Stimulated activated CD4-positive, alpha-beta T cell treated with anti-CD3 and anti-CD28 coated beads, TNF-alpha, amount 100 ng/mL, for 4 hours (primary cell): ENCODE data around the gene TAS2R7.
"Not testable (repeated sequence)": the region's sequence is repeated elsewhere in the genome, so short reads cannot be mapped to it uniquely, and the experiment has no call there.

Experiments used
- DNase-seq, 3 experiments: peaks; one replicate each; pipeline ENCODE4 v3.0.0-alpha.2; 2020; ENCODE audit warnings: low read depth in 3 of 3

The TAS2R7 gene, protein sequence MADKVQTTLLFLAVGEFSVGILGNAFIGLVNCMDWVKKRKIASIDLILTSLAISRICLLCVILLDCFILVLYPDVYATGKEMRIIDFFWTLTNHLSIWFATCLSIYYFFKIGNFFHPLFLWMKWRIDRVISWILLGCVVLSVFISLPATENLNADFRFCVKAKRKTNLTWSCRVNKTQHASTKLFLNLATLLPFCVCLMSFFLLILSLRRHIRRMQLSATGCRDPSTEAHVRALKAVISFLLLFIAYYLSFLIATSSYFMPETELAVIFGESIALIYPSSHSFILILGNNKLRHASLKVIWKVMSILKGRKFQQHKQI

DNA sequence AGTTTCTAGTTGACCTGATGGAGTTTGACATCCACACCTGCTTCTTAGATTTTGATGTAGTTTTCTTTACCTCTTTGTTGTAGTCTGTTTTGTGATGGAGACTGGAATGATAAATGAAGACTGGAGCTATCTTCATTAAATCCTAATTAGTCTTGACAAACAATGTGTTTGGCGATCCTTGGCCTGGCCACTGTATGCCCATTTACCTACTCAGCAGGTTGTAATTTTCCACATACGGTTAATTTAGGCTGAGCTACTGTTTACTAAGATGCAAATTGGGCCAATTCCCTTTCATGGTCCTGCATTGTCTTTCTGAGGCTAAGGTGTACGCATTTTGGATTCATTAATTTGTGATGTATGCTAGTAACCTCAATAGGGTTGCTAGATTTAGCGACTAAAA, at the start of gene TAS2R7:
TAS2R7 (minus strand) TSS at position 41 of the 400 bp plus-strand sequence. CDS start 57 bp downstream, outside the sequence.
- no peak for DNase-seq

DNA sequence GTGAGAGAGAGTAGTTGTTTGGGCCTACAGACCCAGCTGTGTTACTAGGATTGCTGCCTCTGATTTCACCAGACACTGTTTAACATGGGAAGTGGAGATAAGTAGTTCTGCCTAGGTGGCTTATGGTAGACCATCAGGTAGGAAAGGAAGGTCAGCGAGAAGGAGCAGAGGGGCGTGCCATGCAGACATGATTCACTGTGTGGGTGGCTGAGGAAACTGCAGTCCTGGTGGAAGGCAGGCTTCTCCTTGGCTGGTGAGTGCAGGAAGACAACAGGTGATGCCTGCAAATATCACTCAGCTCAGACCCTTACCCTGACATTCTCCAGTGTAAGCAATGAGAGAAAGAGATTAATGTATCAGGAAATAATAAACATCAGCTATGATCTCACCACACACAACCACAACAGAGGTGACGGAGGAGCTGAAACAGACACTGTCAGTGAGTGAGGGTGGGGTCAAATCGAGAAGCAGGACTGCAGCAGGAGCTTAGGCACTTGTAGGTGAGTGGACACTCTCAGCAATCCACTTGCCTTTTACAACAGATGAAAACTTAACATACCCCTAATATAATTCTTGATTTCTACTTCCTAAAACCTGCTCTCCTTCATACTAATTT, 48.9 kb upstream of the TAS2R7 start:
- DNase-seq: no peak

DNA sequence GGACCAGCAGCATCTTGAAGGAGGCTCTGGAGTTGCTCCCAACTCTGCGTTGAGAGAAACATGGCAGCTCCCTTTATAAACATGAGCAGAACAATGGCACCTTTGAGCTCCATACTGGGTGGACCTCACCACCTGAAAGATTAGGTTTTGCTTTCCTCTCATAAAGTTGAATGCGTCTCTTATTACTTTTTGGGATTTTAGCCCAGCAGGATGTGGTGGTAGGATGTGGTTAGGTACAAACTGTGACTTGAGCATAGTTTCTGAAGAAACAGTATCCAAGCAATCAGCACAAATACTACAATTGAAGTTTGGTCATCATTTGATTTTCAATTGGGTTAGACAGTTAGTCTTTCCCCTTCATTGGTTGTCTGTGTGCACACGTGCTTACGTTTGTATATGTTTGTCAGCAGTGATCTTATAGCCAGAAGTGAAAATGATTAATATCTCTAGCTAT, 47.0 kb upstream of the TAS2R7 start, which contains the start of gene PRR4:
PRR4 (minus strand) TSS at position 51 of the 454 bp plus-strand sequence; CDS start at position 13, 38 bp downstream.
- no peak for DNase-seq

DNA sequence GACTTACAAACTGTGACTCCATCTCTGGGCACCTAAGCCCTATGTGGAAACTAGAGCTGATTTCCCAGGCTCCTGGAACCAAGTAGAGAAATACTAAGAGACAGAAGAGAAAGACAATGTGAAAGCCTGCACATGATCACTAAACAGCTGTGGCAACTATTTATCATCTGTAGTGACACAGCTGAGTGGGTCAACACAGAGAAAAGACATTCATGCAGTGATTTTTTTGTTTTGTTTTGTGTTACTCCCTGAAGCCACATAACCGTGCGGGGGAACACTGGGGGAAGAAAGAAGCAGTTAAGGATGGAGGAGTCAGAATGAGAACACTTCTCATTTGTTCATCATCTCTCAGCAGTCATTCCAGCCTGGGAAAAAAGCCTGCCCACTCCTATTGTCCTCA, 45.3 kb upstream of the TAS2R7 start:
- DNase-seq: no peak

DNA sequence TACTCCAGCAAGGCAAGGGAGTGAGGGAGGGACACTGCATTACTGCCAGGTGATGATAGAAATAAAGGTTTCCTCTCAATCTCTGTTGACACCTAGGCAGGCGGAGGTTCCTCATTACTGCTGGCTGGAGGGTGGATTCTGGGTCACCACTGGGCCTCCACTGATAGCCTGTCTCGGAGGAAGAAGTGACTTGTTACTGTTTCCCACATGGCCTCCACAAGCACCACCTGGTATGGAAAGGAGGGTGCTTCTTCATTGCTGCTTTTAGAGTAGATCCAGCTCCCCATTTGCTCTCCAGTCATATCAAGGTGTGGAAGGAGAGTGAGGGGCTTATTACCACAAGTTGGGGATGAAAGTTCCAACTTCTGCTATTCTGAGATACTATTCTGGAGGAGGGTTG, 40.4 kb upstream of the TAS2R7 start:
- no peak for DNase-seq

DNA sequence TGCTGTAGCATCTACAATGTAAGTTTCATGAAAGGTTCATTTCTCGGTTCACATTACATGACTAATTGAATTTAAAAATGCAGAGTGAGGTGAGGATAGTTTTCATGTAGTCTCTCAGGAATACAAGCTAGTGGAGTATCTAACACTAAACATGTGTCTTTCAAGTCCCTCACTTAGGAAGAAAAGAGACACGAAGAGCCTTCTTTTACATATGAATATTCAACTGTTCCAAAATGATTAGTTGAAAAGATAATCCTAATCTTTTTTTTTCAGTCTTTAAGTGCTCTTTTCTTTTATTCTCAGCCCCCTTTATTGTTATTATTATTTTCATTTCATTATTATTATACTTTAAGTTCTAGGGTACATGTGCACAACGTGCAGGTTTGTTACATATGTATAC, 36.0 kb upstream of the TAS2R7 start:
- no peak for DNase-seq

DNA sequence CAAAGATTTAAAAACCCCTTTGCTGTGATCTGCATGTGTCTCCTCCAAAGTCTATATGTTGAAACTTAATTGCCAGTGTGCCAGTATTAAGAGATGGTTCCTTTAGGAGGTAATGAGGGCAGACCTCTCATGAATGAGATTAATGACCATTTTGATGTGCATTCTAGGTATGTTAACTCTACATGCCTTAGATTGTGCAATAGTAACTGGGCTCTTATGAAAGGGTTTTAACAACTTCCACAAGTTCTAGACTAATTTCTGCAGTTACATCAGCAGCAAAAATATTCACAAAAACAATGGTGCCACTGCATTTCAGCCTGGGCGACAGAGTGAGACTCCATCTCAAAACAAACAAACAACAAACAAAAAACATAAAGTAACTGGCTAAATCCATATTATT, 27.6 kb upstream of the TAS2R7 start:
- no peak for DNase-seq

DNA sequence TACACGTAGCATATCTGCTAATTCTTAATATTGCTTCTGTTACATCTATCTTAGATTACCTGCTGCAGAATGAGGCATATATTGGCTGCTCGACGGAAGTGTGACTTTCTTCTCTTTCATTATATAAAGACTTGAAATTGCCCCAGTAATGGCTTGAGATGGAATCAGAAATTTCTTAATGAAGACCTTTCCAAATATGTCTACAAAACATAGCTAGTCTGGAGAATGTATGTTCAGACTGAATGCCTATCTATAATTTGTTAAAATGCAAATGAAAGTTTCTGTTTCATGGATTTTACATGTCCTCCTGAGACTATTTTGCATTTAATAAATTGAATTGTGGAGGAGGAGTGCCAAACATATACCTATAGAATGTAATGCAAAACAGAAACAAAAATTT, 23.8 kb upstream of the TAS2R7 start, which contains the start of gene TAS2R10:
TAS2R10 (minus strand) TSS at position 101 of the 400 bp plus-strand sequence; CDS start at position 12, 89 bp downstream.
- DNase-seq: no peak

DNA sequence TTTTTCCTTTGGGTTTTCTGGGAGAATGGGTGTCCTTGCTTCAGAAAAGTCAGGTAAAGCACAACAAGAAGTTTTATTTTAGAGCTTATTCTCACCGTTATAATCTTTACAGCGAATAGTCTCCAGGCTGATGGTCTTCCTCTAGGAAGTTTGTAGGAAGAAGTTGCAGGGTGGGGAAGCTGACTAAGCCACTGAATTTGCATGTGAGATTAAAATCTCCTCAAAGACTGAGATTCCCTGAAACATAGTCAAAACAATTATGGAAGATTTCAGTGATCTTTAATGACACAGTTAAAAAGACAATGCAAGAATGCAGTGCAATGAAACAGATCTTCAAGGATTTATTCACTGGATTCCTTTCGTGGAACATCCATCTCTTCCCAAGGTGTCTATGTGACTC, 22.5 kb upstream of the TAS2R7 start:
- no peak for DNase-seq

DNA sequence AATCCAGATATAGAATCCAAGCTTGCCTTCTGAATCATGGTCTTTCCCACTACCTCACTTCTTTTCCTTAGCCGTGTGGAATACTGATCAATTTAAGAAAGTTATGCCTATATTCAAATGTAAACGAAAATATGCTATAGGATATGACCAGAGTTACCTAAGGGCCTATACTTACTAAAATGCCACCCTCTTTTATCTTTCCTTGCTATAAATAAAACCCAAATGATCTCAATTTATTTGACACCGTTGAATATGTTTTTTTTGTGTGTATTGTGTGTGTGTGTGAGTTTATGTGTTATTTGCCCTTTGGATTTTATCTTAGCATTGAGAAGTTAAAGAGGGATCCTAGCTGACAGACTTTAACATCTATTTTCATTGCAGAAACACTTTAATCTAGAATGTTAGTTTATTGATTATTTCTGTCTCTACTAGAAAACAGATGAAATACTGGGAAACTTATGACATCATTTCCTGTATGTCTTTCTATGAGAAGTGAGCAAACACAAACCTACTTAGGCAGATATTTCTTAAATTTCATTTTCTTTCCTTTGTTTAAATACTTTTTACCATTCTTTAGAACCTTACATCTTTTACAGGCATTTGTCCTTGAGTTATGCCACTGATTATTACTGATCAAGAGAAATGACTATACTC, 9.6 kb upstream of the TAS2R7 start:
- DNase-seq: no peak

DNA sequence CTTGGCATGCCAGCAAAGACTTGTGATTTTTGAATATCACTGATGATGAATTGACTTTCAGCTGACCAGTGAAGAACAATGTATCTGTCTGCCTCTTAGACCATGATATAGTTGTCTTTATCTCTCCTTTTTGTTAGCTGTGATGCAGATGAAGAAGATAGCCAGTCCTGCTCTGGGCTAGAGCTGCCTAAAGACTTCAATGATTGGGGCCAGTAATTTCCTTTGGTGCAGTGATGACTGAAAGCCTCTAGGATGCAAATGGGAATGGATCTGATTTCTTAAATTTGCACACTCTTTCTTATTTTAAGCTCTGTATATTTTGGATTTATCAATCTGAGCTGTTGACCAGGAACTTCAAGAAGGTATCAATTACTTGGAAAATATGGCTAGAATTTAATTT, 7.6 kb upstream of the TAS2R7 start, which contains the start of gene TAS2R9:
TAS2R9 (minus strand) TSS at position 101 of the 400 bp plus-strand sequence; CDS start at position 8, 93 bp downstream.
- no peak for DNase-seq

DNA sequence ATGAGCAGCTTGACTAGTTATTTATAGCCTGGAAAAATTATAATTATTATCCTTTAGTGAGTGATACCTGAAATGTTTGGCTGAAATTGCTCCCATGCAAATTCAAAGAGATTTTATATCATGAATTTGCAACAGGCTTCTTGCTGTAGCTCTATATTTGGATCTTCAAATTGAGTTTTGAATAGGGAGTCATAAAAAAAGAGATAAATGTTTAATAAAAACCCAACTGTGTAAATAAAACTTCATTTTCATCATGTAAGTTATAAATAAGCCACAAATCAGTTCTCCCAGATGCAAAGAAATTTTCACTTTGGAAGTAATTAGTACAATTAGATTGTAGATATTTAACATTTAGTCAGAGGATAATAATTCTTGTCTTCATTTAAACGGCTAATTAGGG, 4.8 kb upstream of the TAS2R7 start, which contains the start of gene TAS2R8:
TAS2R8 (minus strand) TSS at position 101 of the 400 bp plus-strand sequence. CDS start 306 bp downstream, outside the sequence.
- DNase-seq: no peak

DNA sequence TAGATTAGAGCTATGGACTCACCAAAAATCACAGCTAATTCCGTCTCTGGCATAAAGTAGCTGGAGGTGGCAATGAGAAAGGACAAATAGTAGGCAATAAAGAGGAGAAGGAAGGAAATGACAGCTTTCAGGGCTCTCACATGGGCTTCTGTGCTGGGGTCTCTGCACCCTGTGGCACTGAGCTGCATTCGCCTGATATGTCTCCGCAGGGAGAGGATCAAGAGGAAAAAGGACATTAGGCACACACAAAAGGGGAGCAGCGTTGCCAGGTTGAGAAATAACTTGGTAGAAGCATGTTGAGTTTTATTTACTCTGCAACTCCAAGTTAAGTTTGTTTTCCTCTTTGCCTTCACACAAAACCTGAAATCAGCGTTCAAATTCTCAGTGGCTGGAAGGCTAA, 686 bp downstream of the TAS2R7 start:
- DNase-seq: no peak

DNA sequence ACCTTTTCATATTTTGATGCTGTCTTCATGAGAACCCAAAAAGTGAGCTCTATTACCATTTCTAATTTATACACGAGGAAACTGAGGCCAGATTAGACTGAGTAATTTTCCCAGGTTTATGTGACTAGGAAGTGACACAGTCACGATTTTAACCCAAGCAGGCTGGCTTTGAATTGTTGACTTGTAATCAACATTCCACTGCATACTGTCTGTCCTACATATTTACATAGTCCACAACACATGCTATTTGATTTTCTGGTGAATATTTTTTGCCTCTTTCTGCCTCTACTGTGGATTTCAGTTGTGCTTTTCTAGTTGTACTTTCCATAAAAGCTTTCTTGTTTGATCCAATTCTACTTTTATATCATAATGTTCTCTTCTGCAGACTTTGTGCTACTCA, 8.2 kb downstream of the TAS2R7 start:
- no peak for DNase-seq

DNA sequence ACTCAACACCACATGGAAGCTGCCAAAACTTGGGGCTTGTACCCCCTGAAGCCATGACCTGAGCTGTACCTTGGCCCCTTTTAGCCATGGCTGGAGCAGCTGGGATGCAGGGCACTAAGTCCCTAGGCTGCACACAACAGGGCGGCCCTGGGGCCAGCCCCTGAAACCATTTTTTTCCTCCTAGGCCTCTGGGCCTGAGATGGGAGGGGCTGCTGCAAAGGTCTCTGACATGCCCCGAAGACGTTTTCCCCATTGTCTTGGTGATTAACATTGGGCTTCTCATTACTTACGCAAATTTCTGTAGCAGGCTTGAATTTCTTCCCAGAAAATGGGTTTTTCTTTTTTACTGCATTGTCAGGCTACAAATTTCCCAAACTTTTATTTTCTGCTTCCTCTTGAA, 10.7 kb downstream of the TAS2R7 start:
- not testable (repeated sequence) for DNase-seq

DNA sequence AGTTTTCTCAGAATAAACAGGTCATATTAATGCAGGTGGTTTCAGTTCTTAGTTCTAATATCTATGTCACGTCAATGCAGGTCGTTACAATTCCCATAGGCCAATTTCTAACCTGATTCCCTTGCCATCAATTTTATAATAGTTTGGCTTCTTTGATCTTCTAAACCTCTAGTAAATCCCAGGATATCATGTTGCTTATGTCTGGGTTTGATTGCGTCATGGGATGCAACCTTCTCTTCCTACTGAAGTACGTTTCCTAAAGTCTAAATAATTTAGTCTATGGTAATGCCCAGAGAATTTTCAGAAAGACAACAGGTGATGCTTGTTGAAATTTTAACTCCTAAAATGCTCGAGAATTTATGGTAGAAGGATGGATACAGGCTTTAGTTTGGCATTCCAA, 19.2 kb downstream of the TAS2R7 start:
- no peak for DNase-seq

DNA sequence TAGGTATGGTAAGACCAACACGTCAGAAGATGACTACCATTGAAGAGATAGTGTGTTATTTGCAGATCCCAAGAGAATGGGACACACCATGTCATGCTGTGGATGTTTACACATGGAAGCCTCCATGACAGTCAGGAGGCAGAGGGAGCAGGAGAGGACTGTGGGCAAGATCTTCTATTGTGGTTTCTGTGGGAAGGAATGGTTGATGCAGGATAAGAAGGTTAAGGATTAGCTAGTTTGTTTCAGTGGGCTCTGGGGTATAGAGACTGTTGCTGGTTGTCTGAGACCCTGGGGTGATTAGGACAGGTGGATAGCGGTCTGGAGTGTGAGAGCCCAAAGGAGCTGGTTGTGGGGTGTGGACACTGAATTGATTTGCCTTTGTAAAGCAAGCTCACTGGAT, 23.3 kb downstream of the TAS2R7 start:
- DNase-seq: no peak

DNA sequence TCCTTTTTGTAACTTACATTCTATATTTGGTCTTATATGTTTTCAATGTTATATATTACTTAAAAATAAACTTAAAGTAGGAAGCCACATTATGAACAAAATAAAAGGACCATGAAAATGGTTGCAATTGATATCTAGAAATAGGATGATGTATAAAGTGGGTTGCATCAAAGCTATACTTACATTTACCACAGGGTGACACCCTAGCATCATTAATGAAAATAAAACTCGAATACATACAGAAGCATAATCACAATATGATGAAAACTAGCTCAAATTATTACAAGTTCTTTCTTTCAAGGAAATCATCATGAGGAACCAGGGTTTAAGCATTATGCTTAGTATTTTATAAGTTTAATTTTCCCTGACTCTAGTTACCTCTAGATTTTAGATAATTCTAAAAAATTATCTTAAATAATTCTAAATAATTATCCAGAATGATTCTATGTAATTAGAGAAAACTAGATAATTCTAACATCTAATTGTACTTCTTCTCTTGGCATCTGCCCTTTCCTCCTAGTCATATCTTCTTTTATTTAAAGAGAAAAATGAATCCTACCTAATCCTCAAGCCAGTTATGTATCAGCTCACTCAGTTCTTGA, 31.2 kb downstream of the TAS2R7 start:
- no peak for DNase-seq

DNA sequence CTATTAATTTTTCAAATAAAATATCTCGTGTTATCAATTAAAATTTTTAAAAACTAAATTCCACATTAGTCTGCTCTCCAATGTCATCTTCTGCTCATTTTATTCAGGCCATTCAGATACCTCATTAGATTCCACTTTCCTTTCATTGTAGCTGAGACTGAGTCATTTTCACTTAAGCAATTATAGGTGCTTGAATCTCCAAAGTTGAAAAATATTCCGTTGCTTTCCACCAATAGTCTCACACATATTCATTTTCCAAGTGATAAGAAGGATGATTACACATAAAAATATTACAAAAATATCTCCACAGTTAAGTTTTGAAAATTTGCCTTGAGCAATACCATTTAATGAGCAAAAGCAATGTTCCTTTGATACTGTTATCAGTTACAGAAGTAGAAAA, 42.8 kb downstream of the TAS2R7 start:
- no peak for DNase-seq

DNA sequence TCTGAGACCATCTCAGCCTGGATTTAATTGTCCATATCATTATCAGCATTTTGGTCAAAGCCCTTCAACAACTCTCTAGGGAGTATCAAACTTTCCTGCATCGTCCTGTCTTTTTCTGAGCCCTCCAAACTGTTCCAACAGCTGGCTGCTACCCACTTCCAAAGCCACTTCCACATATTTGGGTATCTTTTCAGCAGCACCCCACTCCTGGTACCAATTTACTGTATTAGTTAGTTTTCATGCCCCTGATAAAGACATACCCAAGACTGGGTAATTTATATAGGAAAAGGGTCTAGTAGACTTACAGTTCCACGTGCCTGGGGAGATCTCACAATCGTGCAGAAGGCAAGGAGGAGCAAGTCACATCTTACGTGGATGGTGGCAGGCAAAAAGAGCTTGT, 46.2 kb downstream of the TAS2R7 start:
- DNase-seq: no peak

DNA sequence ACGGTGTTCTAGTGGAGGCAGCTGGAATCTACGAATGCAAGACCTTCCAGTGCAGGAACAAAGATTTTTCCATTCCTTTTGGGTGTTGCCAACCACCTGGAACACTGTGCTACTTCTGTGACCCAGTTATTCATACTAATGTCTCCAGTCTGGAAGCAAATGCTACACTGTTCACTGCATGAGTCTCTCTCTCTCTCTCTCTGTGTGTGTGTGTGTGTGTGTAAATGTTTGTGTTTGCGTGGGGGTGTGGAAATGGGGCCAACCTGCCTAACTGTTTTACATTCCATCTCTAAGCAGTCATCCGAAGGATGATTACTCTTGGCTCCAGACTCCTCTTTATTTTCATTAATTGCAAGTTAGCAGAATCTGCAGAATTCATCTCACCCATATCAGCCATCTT, 49.4 kb downstream of the TAS2R7 start:
- DNase-seq: no peak
